SKM-1 (cell line): ENCODE measurements around the gene CDK14.

Experiments used
- DNase-seq: peaks from one replicate; lab custom pipeline; 2025; ENCODE audit not compliant: unreplicated experiment; lab: John Stamatoyannopoulos, UW

CDK14 gene

DNA sequence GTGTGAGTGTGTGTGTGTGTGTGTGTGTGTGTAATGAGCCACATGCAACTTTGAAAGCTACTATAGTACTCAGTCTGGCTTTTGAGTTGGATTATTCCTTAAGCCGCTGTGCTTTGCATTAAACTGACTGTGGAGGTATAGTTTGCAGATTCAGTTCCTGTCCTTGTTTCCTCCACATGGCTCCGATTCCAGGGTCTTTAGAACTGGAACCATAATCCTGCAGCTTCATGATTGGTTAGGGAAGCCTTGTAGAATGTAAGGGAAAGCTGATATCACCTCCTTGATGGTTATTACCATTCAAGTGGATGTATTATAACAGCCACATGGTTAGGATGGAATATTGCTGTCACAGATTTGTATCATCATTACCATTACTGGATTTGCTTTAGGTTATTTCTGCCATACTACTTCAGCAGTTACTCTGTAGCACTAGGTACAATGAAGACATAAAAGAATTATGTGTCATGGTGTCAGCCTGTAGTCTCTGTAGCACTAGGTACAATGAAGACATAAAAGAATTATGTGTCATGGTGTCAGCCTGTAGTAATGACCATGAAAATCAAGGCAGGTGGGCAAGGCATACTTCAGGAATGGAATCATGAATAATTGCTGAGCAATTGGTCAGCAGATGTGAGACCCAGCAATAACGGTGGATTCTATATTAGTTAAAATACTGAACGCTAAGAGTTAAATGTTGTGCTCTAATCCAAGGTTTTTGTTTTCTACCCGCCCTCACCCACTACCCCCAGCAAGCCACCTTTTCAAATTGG, 393.1 kb downstream of the CDK14 start:
- no peak for DNase-seq

DNA sequence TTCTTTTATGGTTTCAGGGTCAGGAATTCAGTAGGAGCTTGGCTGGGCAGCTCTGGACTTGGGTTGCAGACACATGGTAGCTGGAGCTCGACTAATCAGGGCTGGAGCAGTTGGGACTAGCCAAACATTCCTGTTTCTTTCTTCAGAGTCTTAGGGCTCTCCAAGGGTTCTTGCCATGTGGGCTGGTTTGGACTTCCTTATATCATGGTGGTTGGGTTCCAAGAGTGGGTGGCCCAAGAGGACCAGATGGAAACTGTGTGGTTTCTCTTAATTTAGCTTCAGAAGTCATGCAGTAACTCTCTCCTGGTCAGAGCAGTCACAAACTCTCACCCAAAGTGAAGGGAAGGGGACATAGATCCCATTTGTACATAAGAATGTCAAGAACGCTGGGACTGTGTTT, 398.0 kb downstream of the CDK14 start:
- no peak for DNase-seq

DNA sequence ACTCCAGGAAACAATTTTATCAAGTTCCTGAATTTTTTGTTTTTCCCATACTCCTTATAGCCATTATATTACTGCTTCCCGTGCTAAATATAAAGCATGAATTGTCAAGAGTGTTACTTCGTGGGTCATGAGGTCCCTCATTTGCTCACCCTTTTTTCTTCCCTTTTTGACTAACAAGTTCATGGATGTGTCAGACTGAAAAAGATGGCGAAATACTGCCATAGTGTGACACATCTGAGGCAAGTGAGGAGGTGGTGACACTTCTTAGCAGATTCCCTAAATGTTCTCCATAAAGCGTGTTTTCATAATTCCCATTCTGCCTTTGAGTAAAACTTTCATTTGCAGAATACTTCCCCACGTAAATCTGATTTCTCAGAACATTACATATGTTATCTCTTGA, 398.5 kb downstream of the CDK14 start:
- no peak for DNase-seq

DNA sequence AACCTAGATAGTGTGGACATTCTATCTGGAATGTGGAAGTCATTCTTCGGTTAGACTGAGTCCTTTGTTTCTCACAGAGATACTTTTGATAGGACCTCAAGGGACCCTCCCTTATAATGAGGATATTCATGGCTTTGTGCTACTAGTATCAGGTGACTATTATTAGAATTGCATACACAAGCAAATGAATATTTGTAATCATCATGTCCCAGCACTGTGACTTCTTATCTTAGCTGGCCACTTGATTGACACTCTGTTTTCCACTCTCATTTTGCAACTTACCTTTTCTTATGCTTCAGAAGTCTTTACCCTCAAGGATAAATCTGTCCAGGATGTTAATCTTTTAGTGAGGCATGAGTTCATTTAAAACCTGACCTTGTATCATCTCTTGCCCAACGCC, 399.9 kb downstream of the CDK14 start:
- DNase-seq, result no peak

DNA sequence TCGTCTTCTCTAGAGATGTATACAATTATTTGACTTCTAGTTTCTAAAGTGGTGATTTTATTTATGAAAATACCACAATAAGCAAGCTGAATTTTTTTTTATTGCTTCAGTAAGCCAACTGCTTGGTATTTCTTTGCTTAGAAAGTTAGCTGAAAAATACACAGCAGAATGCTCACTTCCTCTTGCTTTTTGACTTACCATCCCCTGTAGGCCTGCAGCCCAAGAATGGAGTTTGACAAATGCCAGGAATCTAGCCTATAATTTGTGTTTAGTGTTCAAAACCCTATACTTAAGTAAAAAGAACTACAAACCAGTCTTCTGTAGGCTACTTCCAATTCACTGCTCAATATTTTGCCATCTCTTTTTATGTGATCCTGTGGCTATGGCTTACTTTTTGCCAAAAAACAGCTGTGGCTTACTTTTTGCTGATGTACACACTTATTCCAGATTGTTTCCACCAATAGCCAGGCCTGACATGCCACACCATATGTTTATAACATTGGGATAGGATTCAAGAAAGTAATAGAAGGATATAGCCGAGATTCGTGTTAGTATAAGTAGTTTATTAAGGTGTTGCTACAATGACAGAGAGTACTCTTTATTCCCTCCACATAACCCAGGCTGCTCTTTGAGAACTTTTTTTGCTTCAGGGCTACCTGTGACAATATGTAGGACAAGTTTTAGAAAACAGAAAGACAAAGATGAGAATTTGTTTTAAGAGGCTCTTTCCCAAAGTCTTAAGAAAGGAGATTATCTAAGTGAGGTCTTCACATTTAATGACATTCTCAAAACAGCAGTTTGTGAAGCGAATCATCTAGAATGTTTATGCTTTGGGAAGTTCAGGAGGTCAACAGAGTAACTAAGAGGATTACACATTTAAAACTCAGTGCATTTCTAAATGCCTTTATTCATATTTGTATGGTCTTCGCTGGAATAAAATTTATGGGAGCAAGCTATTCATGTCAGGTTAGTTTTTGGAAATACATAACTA, 404.2 kb downstream of the CDK14 start:
- DNase-seq, result no peak

DNA sequence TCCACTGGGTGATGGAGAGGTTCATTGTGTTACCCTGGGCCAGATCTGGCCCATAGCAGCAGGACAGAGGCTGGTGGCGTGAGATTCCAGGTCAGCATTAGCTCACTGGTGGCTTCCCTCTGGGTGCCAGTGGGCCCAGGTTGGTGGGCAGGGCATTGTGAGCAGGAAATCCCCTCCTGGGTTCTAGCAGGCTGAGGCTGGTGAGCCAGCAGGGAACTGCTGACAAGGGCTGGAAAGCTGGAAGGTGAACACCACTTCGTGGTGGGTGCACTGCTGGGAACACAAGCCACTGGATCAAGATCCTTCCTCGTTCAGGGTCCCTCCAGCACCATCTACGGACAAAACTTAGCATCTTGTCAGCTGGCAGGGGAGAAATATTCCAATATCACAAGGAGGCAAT, 408.9 kb downstream of the CDK14 start:
- no peak for DNase-seq

DNA sequence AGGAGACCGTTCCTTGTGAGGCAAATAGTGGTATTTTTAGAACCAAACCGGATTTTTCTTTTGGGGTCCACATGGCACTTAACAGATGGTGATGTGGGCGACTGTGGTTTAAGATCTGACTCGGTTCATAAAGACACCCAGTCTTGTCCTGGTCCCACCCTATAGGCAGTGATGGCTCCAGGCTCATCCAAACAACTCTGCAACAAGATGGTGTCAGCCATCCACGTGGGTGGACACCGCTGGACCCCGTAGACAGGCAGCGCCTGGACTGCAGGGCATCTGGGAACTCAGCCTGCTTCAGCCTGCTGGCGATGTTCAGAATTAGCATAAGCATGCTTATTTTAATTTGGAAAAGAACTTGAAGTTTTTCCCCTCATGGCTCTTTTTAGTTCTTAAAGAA, 409.7 kb downstream of the CDK14 start:
- DNase-seq, result no peak

DNA sequence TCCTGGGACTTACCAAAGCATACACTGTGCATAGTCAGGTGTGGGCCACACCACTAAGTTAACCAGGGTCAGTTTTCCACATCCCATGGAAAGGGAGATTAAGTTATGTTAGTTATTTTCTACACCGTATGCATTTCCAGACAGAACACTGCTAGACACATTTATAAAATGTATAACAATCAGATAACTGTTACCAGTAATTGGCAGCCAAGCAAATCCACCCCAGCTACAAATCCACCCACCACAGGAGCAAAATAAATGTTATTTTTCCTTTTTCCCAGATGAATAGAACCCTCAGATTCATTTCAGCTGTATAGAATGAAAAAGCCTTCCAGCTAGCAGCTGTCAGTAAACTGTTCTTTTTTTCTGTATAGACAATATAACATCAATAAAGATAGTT, 411.2 kb downstream of the CDK14 start:
- no peak for DNase-seq

DNA sequence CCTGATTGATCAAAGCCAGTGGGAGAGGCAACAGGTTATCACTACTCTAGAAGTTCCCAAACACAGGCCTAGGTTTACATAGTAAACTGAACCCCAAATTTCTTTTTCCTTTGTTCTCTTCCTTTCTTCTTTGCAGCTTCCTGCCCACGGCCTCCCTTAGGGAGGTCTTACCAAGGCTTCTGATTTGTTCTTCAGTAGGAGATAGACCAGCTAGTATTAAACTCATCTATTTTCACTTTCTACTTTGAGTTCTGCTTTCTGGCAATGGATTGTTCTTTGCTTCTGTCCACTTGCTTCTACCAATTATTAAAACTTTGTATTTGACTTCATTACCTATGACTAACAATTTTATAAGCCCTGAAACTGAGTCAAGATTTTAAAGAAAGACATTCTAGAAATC, 417.0 kb downstream of the CDK14 start:
- no peak for DNase-seq

DNA sequence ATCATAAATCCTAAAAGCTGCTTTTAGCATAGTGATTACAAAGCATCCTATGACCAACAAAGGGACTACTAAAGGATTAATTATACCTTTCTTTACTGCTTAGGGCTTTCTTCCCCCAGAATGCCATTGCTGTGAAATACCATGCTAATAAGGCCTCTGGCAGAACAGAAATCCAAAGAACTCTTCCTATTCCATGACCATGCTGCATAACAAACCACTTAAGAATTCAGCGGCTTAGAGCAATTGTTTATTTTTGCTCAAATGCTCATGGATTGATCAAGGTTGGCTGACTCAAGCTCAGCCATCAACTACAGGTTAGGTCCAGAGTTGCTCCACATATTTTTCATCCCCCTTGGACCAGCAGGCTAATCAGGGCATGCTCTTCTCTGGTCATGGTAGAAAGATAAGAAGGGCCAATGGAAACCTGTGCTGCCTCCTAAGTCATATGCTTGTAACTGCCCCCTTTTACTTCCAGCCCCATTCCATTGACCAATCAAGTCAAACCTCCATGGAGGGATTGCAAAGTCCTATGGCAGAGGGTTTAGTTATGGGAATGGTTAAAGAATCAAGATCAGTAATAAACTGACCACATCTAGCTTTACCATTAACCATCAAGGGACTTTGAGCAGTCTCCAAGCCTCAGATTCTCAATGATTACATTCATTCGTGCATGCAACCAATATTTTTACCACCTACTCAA, 423.7 kb downstream of the CDK14 start:
- no peak for DNase-seq

DNA sequence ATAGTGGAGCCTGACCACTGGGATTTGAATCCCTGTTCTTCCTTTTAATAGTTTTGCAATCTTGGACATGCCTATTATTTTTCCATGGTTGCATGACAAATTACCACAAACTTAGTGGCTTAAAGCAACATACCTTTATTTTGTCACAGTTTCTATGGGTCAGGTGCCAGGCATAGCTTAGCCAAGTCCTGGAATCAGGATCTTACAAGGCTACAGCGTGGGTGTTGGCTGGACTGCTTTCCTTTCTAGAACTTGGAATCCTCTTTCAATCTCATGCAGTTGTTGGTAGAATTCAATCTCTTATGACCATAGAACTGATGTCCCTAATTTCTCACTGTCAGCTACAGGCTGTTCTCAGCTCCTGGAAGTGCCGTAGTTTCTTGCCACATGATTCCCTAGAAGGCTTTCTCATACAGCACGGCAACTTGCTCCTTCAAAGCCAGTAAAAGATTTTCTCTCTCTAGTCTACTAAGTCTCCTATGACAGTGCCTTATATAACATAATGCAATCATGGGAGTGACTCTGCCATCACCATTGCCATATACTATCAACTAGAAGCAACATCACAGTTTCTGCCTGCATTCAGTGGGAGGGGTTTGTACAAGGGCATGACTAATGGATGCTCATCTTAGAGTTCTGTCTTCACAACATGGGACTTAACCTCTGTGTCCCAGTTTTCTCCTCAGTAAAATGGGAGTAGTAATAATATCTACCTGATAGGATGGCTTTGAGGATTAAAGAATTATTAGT, 424.7 kb downstream of the CDK14 start:
- no peak for DNase-seq

DNA sequence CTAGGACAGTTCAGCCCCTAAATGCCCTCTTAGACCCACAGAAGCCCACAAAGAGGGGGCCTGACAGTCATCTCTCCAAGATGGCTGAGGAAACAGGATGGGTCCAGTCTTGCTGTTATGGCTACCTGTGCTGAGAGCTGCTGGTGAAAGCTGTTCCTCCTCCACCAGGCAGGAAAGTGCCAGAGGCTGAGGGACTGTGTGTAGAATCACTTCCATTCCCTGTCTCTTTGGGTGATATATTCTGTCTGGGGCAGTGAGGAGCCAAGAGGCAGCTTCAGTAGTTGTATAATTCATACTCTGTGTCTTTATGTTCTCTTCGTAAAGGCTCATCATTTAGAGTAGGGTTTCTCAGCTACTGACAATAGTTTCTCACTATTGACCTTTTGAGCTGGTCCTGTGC, 425.8 kb downstream of the CDK14 start:
- no peak for DNase-seq

DNA sequence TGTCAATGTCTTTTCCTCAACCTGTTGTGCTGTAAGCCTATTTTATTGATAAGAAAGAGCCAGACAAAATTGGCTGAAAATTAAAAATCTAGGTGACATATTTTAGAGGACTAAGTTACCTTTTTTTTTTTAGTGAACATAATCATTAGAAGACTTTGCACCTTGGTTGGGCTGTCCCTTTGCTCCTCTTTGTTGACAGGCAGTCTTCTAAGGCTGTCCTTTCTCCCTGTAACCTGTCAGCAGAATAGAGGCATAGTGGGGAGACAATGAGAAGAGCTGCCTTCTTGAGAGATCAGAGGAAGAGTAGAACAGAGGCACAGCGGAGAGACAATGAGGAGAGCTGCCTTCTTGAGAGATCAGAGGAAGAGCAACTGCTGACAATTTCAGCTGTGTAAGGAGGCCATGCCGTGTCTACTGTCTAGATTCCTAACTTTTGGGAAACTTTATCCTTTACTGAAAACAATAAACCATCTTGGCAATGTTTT, 429.8 kb downstream of the CDK14 start:
- DNase-seq, result no peak

DNA sequence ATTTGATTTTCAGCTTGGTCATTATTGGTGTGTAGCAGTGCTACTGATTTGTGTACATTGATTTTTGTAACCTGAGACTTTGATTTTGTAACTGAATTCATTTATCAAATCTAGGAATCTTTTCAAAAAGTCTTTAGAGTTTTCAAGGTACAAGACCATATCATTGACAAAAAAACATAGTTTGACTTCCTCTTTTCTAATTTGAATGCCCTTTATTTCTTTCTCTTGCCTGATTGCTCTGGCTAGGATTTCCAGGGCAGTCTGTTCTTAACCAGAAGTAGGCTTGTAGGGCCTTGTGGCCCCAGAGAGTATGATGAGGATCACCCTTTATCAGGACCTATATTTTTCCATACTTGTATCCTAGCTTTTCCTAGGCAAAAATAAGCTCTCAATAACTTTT, 433.6 kb downstream of the CDK14 start:
- no peak for DNase-seq

DNA sequence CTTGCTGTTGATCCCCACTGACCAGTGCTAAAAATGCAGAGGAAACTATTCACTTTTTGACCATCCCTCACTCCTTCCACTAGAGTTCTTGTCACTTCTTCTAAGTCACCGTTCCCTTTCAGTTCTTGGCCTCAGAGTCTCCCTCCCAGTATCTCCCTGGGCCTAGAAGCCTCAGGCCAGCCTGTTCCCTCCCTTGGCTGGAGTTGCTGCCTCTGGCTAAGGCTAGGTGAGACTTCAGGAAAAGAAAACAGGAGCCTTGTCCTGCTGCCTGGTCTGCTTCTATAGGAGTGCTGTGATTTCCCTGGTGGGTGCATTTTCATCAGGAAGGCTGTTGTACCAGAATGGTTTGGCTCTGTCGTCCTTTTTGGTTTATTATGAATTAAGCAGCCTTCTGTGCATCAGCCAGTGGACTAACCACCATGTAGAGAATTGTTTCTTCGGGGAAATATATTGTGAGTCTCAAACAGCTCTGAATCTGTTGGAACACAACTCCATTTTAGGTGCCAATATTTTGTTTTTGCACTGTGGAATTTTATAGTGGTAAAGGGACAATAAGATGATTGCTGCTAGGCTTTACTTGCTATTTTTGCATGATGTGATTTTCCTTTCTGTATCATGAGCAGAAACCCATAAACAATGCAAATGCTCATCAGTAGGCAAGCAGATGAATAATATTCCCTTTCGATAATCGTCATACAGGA, 434.7 kb downstream of the CDK14 start:
- DNase-seq, result no peak

DNA sequence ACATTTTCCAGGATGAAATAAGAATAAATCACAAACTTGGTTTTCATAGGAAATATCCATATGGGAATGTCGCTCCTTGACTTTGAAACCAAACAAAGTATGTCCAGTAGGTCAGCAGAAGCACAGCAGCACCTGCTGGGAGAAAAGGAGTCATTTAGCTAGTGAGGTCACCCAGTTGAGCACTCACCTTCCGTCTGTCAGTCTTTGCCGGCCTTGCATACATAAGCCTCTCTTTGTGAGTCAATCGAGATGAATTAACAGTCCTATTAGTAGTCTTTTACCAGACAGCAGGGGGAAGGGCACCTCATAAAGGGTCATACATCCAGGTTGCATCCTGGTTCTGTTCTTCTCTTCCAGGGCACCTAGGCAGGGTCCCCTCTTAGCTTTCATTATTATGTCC, 435.6 kb downstream of the CDK14 start:
- no peak for DNase-seq

DNA sequence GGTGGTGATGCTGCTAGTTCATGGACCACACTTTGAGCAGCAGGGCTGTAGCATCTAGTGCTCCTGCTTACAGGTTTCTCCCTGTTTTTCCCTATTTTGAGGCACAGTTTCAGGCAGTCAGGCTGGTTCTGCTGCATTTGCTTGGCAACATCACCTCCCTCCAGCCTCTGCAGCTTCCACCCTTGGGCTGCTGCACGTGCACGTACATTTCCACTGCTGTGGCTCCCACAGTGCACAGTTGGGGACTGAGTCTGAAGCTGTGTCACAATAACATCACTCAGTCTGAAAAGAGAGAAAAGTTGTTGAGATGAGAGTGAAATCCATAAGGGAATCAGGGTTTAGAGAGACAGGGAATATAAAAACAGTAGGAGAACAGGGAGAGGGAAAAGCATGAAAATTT, 437.5 kb downstream of the CDK14 start:
- no peak for DNase-seq

DNA sequence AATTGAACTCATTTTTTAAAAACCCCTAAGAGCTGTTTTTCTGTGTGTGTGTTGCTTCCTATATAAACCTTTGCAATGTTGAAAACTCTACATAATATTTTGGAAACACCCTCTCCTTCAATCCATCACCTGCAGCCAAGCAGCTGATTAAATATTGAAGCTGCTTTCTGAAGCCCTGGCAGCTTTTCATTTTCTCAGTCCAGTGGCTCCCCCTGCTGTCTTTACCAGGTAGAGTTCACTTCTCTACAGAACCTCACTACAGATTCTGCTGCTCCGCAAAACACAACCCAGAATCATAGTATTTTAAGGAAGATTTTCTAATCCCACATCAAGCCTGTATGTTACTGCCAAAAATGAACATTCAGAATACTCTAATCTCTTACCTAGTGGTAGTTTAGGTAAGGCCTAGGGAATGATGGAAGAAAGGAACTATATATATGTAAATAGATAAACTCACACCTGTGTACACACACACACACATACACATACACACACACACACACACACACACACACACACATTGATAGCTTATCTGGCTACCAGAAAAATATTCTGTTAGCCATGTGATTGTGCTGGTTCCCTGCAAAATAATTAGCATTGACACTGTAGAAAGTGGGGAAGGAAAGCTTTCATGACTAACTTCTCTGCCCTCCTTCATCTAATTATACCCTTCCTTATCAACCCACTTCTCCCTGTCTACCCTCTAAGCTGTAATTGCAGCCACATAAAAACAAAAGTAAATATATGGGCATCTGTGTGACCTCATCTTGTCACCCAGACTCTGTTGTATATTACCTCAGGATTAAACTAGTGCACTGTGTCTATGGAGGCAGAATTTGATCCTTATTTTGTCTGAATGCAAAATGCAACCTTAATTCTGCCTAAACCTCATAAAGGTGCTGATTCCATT, 438.6 kb downstream of the CDK14 start:
- peak; percentile 9 for DNase-seq

DNA sequence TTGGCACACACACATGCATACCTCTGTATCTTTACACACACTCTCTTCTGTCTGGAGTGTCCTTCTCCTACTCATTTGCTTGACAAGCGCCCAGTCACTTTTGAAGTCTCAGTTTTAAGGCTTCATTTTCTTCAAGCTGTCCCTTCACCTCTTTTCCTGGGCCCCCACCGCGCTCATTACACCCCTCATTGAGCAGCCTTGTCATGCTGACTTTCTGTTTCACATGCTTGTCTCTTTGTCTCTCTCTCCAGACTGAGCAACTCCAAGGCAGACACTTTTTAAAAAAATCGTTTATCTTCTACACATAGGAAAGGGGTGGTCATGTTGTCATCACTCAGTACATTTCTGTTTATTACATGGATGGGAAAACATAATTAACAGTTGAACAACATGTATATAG, 442.9 kb downstream of the CDK14 start:
- DNase-seq, result no peak
